RWPE1 (cell line): ENCODE measurements around the gene CCL18.
"Not testable (repeated sequence)": the region's sequence is repeated elsewhere in the genome, so short reads cannot be mapped to it uniquely, and the experiment has no call there.

ENCODE experiments used
- CTCF ChIA-PET: fragments of 350-600 bp; sonication (Branson Sonifier 250); formaldehyde crosslinking; extraction: SDS; loops from one replicate; lab custom pipeline; 2021; lab: Yijun Ruan, JAX
- POLR2A ChIA-PET: fragments of 400-600 bp; formaldehyde crosslinking; extraction: SDS; loops from one replicate; lab custom pipeline; 2020; ENCODE audit warnings: antibody characterized with exemption; ENCODE audit not compliant: low non-redundant PET; lab: Yijun Ruan, JAX
- DNase-seq: peaks from one replicate; pipeline ENCODE4 v3.0.0; 2012; ENCODE audit warnings: low spot score
- H3K27ac ChIP-seq: fragments of 450-650 bp; 2 replicates; pipeline ENCODE4 v1.5.1; 2017
- CTCF ChIP-seq: fragments of 450-650 bp; conservative IDR thresholded peaks from 2 replicates; pipeline ENCODE4 v1.5.1; 2017; ENCODE audit warnings: low read depth, mild to moderate bottlenecking

Gene CCL18

GRCh38 chr17:36088670-36089338, 24.7 kb downstream of the CCL18 start:
- CTCF ChIA-PET = interaction anchor here (0.8 kb wide), 1 partner anchor 16 kb away, joined by 3 read pairs; no protein-coding TSS in a partner anchor
- no peak for TF ChIP-seq CTCF
- H3K27ac ChIP-seq = no peak overlapping the region
- POLR2A ChIA-PET = no interaction called here
- DNase-seq = no peak

- no peak for TF ChIP-seq CTCF
- ChIA-PET CTCF (no interaction called here), POLR2A (no interaction called here)
- H3K27ac ChIP-seq = no peak overlapping the region
- no peak for DNase-seq
Measured at GRCh38 chr17:36089339-36089865, 25.3 kb downstream of the CCL18 start.

GRCh38 chr17:36089888-36090836, 26.1 kb downstream of the CCL18 start, which contains the start of gene CCL3:
Gene CCL3 (minus strand): TSS chr17:36090143. CDS start chr17:36090058, 85 bp downstream.
- TF ChIP-seq CTCF = no peak
- H3K27ac ChIP-seq = no peak within 1 kb of the TSS
- POLR2A ChIA-PET = no interaction called here
- CTCF ChIA-PET = no interaction called here
- no peak for DNase-seq

- POLR2A ChIA-PET = no interaction called here
- DNase-seq = no peak
- CTCF ChIA-PET = interaction anchor here (0.7 kb wide), 1 partner anchor 68 kb away, joined by 3 read pairs; no protein-coding TSS in a partner anchor
- no peak for TF ChIP-seq CTCF
- no peak overlapping the region for H3K27ac ChIP-seq
Measured at GRCh38 chr17:36092230-36092629, 28.2 kb downstream of the CCL18 start.

GRCh38 chr17:36092715-36093114, 28.6 kb downstream of the CCL18 start:
- DNase-seq, CTCF ChIA-PET, POLR2A ChIA-PET, H3K27ac ChIP-seq: not testable (repeated sequence)

GRCh38 chr17:36094232-36094631, 30.2 kb downstream of the CCL18 start:
- no peak for TF ChIP-seq CTCF
- H3K27ac ChIP-seq = no peak overlapping the region
- CTCF ChIA-PET = no interaction called here

More at GRCh38 chr17:36094232-36094631, 30.2 kb downstream of the CCL18 start:
- DNase-seq = no peak
- POLR2A ChIA-PET = no interaction called here
